CD14-positive monocyte (primary cell): ENCODE data around the gene TOP2A. TPM values are rescaled to one million over a fixed set of nuclear protein-coding genes. Genes with fewer than 3 reads are reported as not detected.

Experiments
- DNase-seq, 3 donors: peaks; one replicate each; pipeline ENCODE4 v3.0.0-alpha.2; 2011 to 2022
- H2AFZ ChIP-seq: 2 replicates; pipeline ENCODE4 v1.6.0; 2012; ENCODE audit warnings: mild to moderate bottlenecking, low read depth, low read length, inconsistent platforms; ENCODE audit not compliant: insufficient read depth, poor library complexity, severe bottlenecking
- H3K27ac ChIP-seq, 2 donors: 1 replicate in 1 of 2; 2 replicates in 1 of 2; pipeline ENCODE4 v1.5.1; 2012 to 2013; ENCODE audit warnings: low read length in 2 of 2, control low read depth in 1 of 2, inconsistent platforms in 1 of 2, low read depth in 1 of 2, mild to moderate bottlenecking in 1 of 2
- H3K27me3 ChIP-seq, 2 donors: one replicate each; pipeline versions ENCODE4 v1.6.0 to v1.6.1; 2011 to 2013; ENCODE audit warnings: low read length in 2 of 2; ENCODE audit not compliant: control insufficient read depth in 2 of 2, insufficient read depth in 2 of 2
- H3K36me3 ChIP-seq, 2 donors: replicated peaks in 1 of 2; 1 replicate in 1 of 2; 2 replicates in 1 of 2; pipeline versions ENCODE4 v1.5.1 to v1.6.1; 2012 to 2013; ENCODE audit warnings: low read length in 2 of 2, control low read depth in 1 of 2, inconsistent platforms in 1 of 2, mild to moderate bottlenecking in 1 of 2; ENCODE audit not compliant: insufficient read depth in 2 of 2, control insufficient read depth in 1 of 2
- H3K4me1 ChIP-seq, 2 donors: 1 replicate in 1 of 2; 2 replicates in 1 of 2; pipeline versions ENCODE4 v1.5.1 to v1.6.1; 2012 to 2013; ENCODE audit warnings: low read length in 2 of 2, control low read depth in 1 of 2, inconsistent platforms in 1 of 2, mild to moderate bottlenecking in 1 of 2, moderate library complexity in 1 of 2; ENCODE audit not compliant: insufficient read depth in 2 of 2, control insufficient read depth in 1 of 2
- H3K4me2 ChIP-seq: replicated peaks from 2 replicates; pipeline ENCODE3; 2012; ENCODE audit warnings: low read length, moderate library complexity, mild to moderate bottlenecking; ENCODE audit not compliant: poor library complexity, severe bottlenecking; ENCODE audit errors: extremely low read depth
- H3K4me3 ChIP-seq, 3 experiments: fragments of 200-600 bp in 1 of 3; sonication (generic) in 1 of 3; replicated peaks in 1 of 3; 1 replicate in 2 of 3; 2 replicates in 1 of 3; pipeline ENCODE4 v1.5.1; 2011 to 2013; ENCODE audit warnings: low read length in 3 of 3, mild to moderate bottlenecking in 3 of 3, control low read depth in 2 of 3, low read depth in 2 of 3, inconsistent platforms in 1 of 3, moderate library complexity in 1 of 3
- H3K79me2 ChIP-seq: 2 replicates; pipeline ENCODE4 v1.6.0; 2012; ENCODE audit warnings: mild to moderate bottlenecking, control low read depth, inconsistent platforms, low read length, moderate library complexity; ENCODE audit not compliant: insufficient read depth
- H3K9ac ChIP-seq: 2 replicates; pipeline ENCODE4 v1.6.0; 2017; ENCODE audit warnings: low read length, mild to moderate bottlenecking; ENCODE audit not compliant: insufficient read depth, poor library complexity, severe bottlenecking
- H3K9me3 ChIP-seq, 2 donors: replicated peaks in 1 of 2; 1 replicate in 1 of 2; 2 replicates in 1 of 2; pipeline versions ENCODE4 v1.5.1 to v1.6.1; 2012 to 2013; ENCODE audit warnings: low read length in 2 of 2, control low read depth in 1 of 2; ENCODE audit not compliant: control insufficient read depth in 1 of 2, insufficient read depth in 1 of 2
- H4K20me1 ChIP-seq: 2 replicates; pipeline ENCODE4 v1.6.0; 2012; ENCODE audit warnings: mild to moderate bottlenecking, low read length, control low read depth, moderate library complexity; ENCODE audit not compliant: insufficient read depth
- H3K27ac Mint-ChIP-seq, 7 donors: one replicate each; pipeline ENCODE4 v1.8.0; 2020; ENCODE audit warnings: mild to moderate bottlenecking in 7 of 7, mixed read lengths in 7 of 7, moderate library complexity in 6 of 7, inconsistent platforms in 2 of 7
- H3K27me3 Mint-ChIP-seq, 3 donors: one replicate each; pipeline ENCODE4 v1.8.0; 2021 to 2022; ENCODE audit warnings: low read depth in 3 of 3, mild to moderate bottlenecking in 3 of 3, mixed read lengths in 3 of 3, moderate library complexity in 3 of 3, inconsistent platforms in 1 of 3
- H3K36me3 Mint-ChIP-seq, 2 donors: one replicate each; pipeline ENCODE4 v1.8.0; 2020; ENCODE audit warnings: mixed read lengths in 2 of 2, inconsistent platforms in 1 of 2, mild to moderate bottlenecking in 1 of 2
- H3K4me1 Mint-ChIP-seq: one replicate; pipeline ENCODE4 v1.8.0; 2020; ENCODE audit warnings: mild to moderate bottlenecking, mixed read lengths
- H3K4me3 Mint-ChIP-seq, 2 donors: one replicate each; pipeline ENCODE4 v1.8.0; 2020; ENCODE audit warnings: mild to moderate bottlenecking in 2 of 2, mixed read lengths in 2 of 2, moderate library complexity in 1 of 2
- H3K9me3 Mint-ChIP-seq, 7 donors: one replicate each; pipeline ENCODE4 v1.8.0; 2020 to 2022; ENCODE audit warnings: mixed read lengths in 7 of 7, mild to moderate bottlenecking in 6 of 7, moderate library complexity in 6 of 7, inconsistent platforms in 2 of 7
- CTCF ChIP-seq: fragments of 200-600 bp; IDR thresholded peaks from one replicate; pipeline ENCODE4 v1.8.0; 2022; ENCODE audit warnings: antibody characterized with exemption, mild to moderate bottlenecking
- WGBS: methylation state at CpG from one replicate; pipeline ENCODE4 v1.1.5; 2013; ENCODE audit warnings: missing lambda C conversion rate; ENCODE audit not compliant: insufficient coverage; 5-methylcytosine and 5-hydroxymethylcytosine counted together
- intact Hi-C, 2 donors: fragments of 100-400 bp; cut with micrococcal nuclease; formaldehyde crosslinking; loops; one replicate each; pipeline versions ENCODE4 v1.15.0 to v1.15.1; 2023
- polyA plus RNA-seq, 3 donors: library from polyadenylated mRNA; depleted of rRNA in 1 of 3; unstranded in 2 of 3; stranded (reverse) in 1 of 3; fragments of 300-500 nt in 2 of 3; fragments of >200 nt in 1 of 3; fragmentation: Illumina TruSeq in 2 of 3; gene quantifications; 1 replicate in 2 of 3; 2 replicates in 1 of 3; pipeline ENCODE4 v1.2.3, GENCODE V29; 2012 to 2021

TOP2A gene
- polyA plus RNA-seq, 3 donors = 0.01 to 0.94 (median 0.28) TPM

GRCh38 chr17:40450175-40450574 is 32.5 kb upstream of the TOP2A start:
- Mint-ChIP-seq H3K27me3 (peaks cover 24 to 44% (median 27%) of the 10 kb centered on the region in 3 donors), H3K4me3 (no peak overlapping the region), H3K36me3 (no peaks in the 10 kb centered on the region), H3K9me3 (no peaks in the 10 kb centered on the region), H3K27ac (no peak overlapping the region), H3K4me1 (peaks cover 19% of the 10 kb centered on the region)
- TF ChIP-seq CTCF = peak; percentile 40
- Histone ChIP-seq H2AFZ (no peak overlapping the region), H3K4me2 (no peak overlapping the region), H3K4me1 (peaks cover 12 to 20% of the 10 kb centered on the region in 2 donors), H3K27me3 (peaks cover 0 to 10% of the 10 kb centered on the region in 2 donors), H3K79me2 (no peaks in the 10 kb centered on the region), H3K4me3 (no peak overlapping the region), H3K9me3 (no peaks in the 10 kb centered on the region), H3K9ac (no peak overlapping the region), H3K27ac (no peak overlapping the region), H4K20me1 (no peaks in the 10 kb centered on the region), H3K36me3 (no peaks in the 10 kb centered on the region)
- intact Hi-C loops = no loop called here
- no CpG with 5 or more reads among the region's 3 CpGs for WGBS
- DNase-seq = peak in 1 of 3 donors; percentile 31

- peak overlapping the region in 1 of 7 donors; percentile 16 for H3K27ac Mint-ChIP-seq
- no peak overlapping the region for H3K4me3 ChIP-seq
- no peak for DNase-seq
- H3K79me2 ChIP-seq = no peaks in the 10 kb centered on the region
- H3K36me3 Mint-ChIP-seq = no peaks in the 10 kb centered on the region
- H3K36me3 ChIP-seq = no peaks in the 10 kb centered on the region
- H3K9me3 Mint-ChIP-seq = no peaks in the 10 kb centered on the region
- no peak overlapping the region for H3K9ac ChIP-seq
- H4K20me1 ChIP-seq = no peaks in the 10 kb centered on the region
- WGBS = 34% methylated on average over 4 of the region's 7 CpGs
- H2AFZ ChIP-seq = no peak overlapping the region
- H3K4me1 Mint-ChIP-seq = peaks cover 34% of the 10 kb centered on the region
- no peak overlapping the region for H3K4me2 ChIP-seq
- peaks cover 26 to 34% of the 10 kb centered on the region in 2 donors for H3K4me1 ChIP-seq
- no peaks in the 10 kb centered on the region for H3K9me3 ChIP-seq
- H3K27ac ChIP-seq = no peak overlapping the region
- H3K27me3 ChIP-seq = peaks cover 0 to 15% of the 10 kb centered on the region in 2 donors
- H3K4me3 Mint-ChIP-seq = peak overlapping the region in 1 of 2 donors; percentile 37
- peaks cover 26 to 50% (median 29%) of the 10 kb centered on the region in 3 donors for H3K27me3 Mint-ChIP-seq
- TF ChIP-seq CTCF = no peak
- intact Hi-C loops = no loop called here
Measured at GRCh38 chr17:40448639-40449261, 31.1 kb upstream of the TOP2A start.
